ENCODE measurements around the gene SLC26A1. TPM values are rescaled to one million over a fixed set of nuclear protein-coding genes. Genes with fewer than 3 reads are reported as not detected.

SLC26A1 gene
- total RNA-seq, 1 experiment from 2014 or later: 1.3 TPM

DNA sequence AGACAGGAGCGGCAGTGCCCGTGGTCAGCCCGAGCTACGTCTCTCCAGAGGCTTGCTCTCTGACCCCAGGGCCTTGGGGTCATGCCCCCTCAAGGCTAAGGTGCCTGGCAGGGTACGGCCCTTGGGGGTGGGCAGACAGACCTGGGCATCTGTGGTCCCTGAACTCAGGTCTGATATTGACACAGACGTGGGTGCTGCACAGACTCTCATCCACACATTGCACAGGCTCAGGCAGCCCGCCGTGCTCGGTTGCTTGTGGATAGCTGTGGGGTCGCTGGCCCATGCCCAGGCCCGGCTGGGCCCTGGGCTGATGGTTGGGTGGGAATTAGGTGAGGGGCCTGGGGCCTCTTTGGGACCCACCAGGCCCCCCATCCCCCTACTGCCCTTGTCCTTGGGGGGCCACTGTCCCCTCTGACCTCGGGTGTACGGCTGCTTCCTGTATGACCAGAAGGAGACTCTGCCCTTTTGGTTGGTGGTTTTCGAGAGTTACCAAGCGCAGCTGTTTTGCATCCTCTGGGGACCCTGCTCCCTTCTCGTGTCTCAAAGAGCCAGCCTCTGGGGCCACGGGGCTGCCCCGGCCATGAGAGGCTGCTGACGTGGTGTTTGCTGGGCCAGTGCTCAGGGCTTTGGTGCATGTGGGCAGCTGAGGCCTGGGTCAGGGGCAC lies 28.3 kb upstream of the SLC26A1 start:
- Histone ChIP-seq H3K4me2 (no peak overlapping the region), H3K27ac (no peak overlapping the region), H3K27me3 (ENCODE audit: insufficient read depth, low read depth) (no peaks in the 10 kb centered on the region), H3K4me1 (replicated peaks; ENCODE audit: insufficient read depth) (no peaks in the 10 kb centered on the region), H3K9me2 (ENCODE audit: insufficient read depth) (no peaks in the 10 kb centered on the region), H4K20me1 (ENCODE audit: insufficient read depth) (peaks cover 10% of the 10 kb centered on the region; the same call in 1 of the 2 replicates), H2AFZ (no peak overlapping the region), H3F3A (ENCODE audit: insufficient read depth, low read depth) (peaks cover 16% of the 10 kb centered on the region; the same call in 1 of the 2 replicates), H3K9me3 (ENCODE audit: insufficient read depth, low read depth) (no peaks in the 10 kb centered on the region), H3K4me3 (no peak overlapping the region), H3K79me2 (ENCODE audit: low read depth) (no peaks in the 10 kb centered on the region), H3K36me3 (ENCODE audit: low read depth) (no peaks in the 10 kb centered on the region)
- ChIA-PET CTCF (no interaction called here), POLR2A (ENCODE audit: unreplicated experiment) (no interaction called here)
- no peak for DNase-seq
- no peak for TF ChIP-seq EZH2 (IDR thresholded peaks at IDR 0.05; ENCODE audit: low read depth)
- TF ChIP-seq, protein P1, sequence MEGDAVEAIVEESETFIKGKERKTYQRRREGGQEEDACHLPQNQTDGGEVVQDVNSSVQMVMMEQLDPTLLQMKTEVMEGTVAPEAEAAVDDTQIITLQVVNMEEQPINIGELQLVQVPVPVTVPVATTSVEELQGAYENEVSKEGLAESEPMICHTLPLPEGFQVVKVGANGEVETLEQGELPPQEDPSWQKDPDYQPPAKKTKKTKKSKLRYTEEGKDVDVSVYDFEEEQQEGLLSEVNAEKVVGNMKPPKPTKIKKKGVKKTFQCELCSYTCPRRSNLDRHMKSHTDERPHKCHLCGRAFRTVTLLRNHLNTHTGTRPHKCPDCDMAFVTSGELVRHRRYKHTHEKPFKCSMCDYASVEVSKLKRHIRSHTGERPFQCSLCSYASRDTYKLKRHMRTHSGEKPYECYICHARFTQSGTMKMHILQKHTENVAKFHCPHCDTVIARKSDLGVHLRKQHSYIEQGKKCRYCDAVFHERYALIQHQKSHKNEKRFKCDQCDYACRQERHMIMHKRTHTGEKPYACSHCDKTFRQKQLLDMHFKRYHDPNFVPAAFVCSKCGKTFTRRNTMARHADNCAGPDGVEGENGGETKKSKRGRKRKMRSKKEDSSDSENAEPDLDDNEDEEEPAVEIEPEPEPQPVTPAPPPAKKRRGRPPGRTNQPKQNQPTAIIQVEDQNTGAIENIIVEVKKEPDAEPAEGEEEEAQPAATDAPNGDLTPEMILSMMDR (conservative IDR thresholded peaks at IDR 0.05): no peak
- intact Hi-C loops (cut with micrococcal nuclease; ENCODE audit: unreplicated experiment): no loop called here
- no TSS peak for BruUV-seq (replicated peaks)

GRCh38 chr4:1019729-1020470 lies 26.7 kb upstream of the SLC26A1 start:
- Histone ChIP-seq H3K4me2 (no peak overlapping the region), H2AFZ (no peak overlapping the region), H3K36me3 (ENCODE audit: low read depth) (no peaks in the 10 kb centered on the region), H3K4me1 (replicated peaks; ENCODE audit: insufficient read depth) (no peaks in the 10 kb centered on the region), H3K4me3 (no peak overlapping the region), H3K9me3 (ENCODE audit: insufficient read depth, low read depth) (no peaks in the 10 kb centered on the region), H3K27ac (no peak overlapping the region), H3K9me2 (ENCODE audit: insufficient read depth) (no peaks in the 10 kb centered on the region), H3F3A (ENCODE audit: insufficient read depth, low read depth) (no peaks in the 10 kb centered on the region), H3K79me2 (ENCODE audit: low read depth) (no peaks in the 10 kb centered on the region), H4K20me1 (ENCODE audit: insufficient read depth) (peaks cover 10% of the 10 kb centered on the region; the same call in 1 of the 2 replicates), H3K27me3 (ENCODE audit: insufficient read depth, low read depth) (no peaks in the 10 kb centered on the region)
- ChIA-PET CTCF (no interaction called here), POLR2A (ENCODE audit: unreplicated experiment) (no interaction called here)
- no peak for TF ChIP-seq EZH2 (IDR thresholded peaks at IDR 0.05; ENCODE audit: low read depth)
- TF ChIP-seq, protein P1 (conservative IDR thresholded peaks at IDR 0.05): no peak
- intact Hi-C loops (cut with micrococcal nuclease; ENCODE audit: unreplicated experiment): no loop called here
- no TSS peak for BruUV-seq (replicated peaks)
- DNase-seq: no peak

DNA sequence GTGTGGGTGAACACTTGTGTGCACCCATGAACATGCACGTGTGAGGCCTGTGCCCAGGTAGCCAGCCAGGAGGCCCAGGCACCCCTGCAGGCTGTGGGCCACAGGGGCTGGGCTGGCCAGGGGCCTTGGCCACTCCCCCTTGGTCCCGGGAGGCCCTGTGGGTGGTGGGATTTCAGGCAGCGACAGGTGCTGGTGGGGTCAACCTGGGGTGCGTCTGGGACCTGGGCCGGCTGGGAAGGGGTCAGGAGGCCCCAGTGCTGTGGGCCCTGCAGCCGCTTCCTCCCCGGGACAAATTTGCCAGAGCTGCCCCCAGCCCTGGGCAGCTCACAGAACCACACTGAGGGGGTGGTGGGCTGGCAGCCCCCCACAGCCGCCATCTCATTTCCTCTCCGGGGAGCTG lies 26.1 kb upstream of the SLC26A1 start:
- no peak for DNase-seq
- no TSS peak for BruUV-seq (replicated peaks)
- Histone ChIP-seq H4K20me1 (ENCODE audit: insufficient read depth) (peaks cover 10% of the 10 kb centered on the region; the same call in 1 of the 2 replicates), H3K4me1 (replicated peaks; ENCODE audit: insufficient read depth) (no peaks in the 10 kb centered on the region), H3K9me2 (ENCODE audit: insufficient read depth) (no peaks in the 10 kb centered on the region), H3K4me2 (no peak overlapping the region), H3K36me3 (ENCODE audit: low read depth) (no peaks in the 10 kb centered on the region), H3K9me3 (ENCODE audit: insufficient read depth, low read depth) (no peaks in the 10 kb centered on the region), H3K27me3 (ENCODE audit: insufficient read depth, low read depth) (no peaks in the 10 kb centered on the region), H3K79me2 (ENCODE audit: low read depth) (no peaks in the 10 kb centered on the region), H3K4me3 (no peak overlapping the region), H3K27ac (no peak overlapping the region), H2AFZ (no peak overlapping the region), H3F3A (ENCODE audit: insufficient read depth, low read depth) (no peaks in the 10 kb centered on the region)
- POLR2A ChIA-PET (ENCODE audit: unreplicated experiment): no interaction called here
- intact Hi-C loops (cut with micrococcal nuclease; ENCODE audit: unreplicated experiment): no loop called here
- CTCF ChIA-PET: no interaction called here
- TF ChIP-seq EZH2 (IDR thresholded peaks at IDR 0.05; ENCODE audit: low read depth): no peak
- TF ChIP-seq, protein P1 (conservative IDR thresholded peaks at IDR 0.05): no peak
